ENCODE measurements around the gene TMC2.
A peak's percentile ranks its signal among the peaks of the same experiment; 100 is the strongest.

Gene TMC2

GRCh38 chr20:2626853-2627541 lies 90.6 kb downstream of the TMC2 start:
- DNase-seq: no peak

- no peak for DNase-seq
These were observed 94.9 kb downstream of the TMC2 start for GRCh38 chr20:2631228-2631627.

GRCh38 chr20:2633381-2633780 lies 97.0 kb downstream of the TMC2 start:
- DNase-seq: no peak

GRCh38 chr20:2637246-2637645 lies 100.9 kb downstream of the TMC2 start:
- DNase-seq: no peak

- DNase-seq: no peak
These were observed 103.9 kb downstream of the TMC2 start for GRCh38 chr20:2640260-2640659.

GRCh38 chr20:2640899-2641298 lies 104.5 kb downstream of the TMC2 start:
- peak; percentile 44 for DNase-seq

- no peak for DNase-seq
These were observed 107.3 kb downstream of the TMC2 start for GRCh38 chr20:2643708-2644107.

GRCh38 chr20:2651772-2652723 lies 115.7 kb downstream of the TMC2 start, which contains the start of gene NOP56:
TSS of gene NOP56 (plus strand) at chr20:2652632. CDS start at chr20:2652661, 29 bp downstream.
- DNase-seq: peak; percentile 95

GRCh38 chr20:2652724-2653555 lies 116.6 kb downstream of the TMC2 start:
- no peak for DNase-seq

- DNase-seq: no peak
These were observed 117.4 kb downstream of the TMC2 start for GRCh38 chr20:2653556-2654383.

- DNase-seq: no peak
These were observed 118.0 kb downstream of the TMC2 start for GRCh38 chr20:2654384-2654822.

- DNase-seq: no peak
These were observed 118.5 kb downstream of the TMC2 start for GRCh38 chr20:2654831-2655230.

GRCh38 chr20:2655331-2656116 lies 119.2 kb downstream of the TMC2 start:
- no peak for DNase-seq

GRCh38 chr20:2656471-2657117 lies 120.2 kb downstream of the TMC2 start:
- DNase-seq: no peak

GRCh38 chr20:2657241-2657640 lies 120.9 kb downstream of the TMC2 start:
- no peak for DNase-seq

- DNase-seq: no peak
These were observed 121.3 kb downstream of the TMC2 start for GRCh38 chr20:2657674-2658073.

- peak; percentile 57 for DNase-seq
These were observed 122.3 kb downstream of the TMC2 start for GRCh38 chr20:2658414-2659354.

- no peak for DNase-seq
These were observed 123.2 kb downstream of the TMC2 start for GRCh38 chr20:2659547-2659946.

GRCh38 chr20:2663364-2663886 lies 127.1 kb downstream of the TMC2 start:
- no peak for DNase-seq

Data from islet precursor cell (in vitro differentiated cells).